Colon (tissue), 2 donors: ENCODE measurements around the gene SPEM2.

Experiments
- FAIRE-seq: peaks from 2 replicates; lab custom pipeline; 2012; peaks lifted over from hg19 to GRCh38; lab: Jason Lieb, UNC
- donor health status: control.
- donor health status: control.

SPEM2 gene

GRCh38 chr17:7421186-7421585, 4.2 kb upstream of the SPEM2 start:
- no peak for FAIRE-seq

- no peak for FAIRE-seq
Observed at GRCh38 chr17:7423679-7424078, 1.7 kb upstream of the SPEM2 start.

- FAIRE-seq, result no peak
Observed at GRCh38 chr17:7425756-7426155, 340 bp downstream of the SPEM2 start.

GRCh38 chr17:7426203-7426863, 917 bp downstream of the SPEM2 start:
- no peak for FAIRE-seq

- no peak for FAIRE-seq
Observed at GRCh38 chr17:7426896-7427489, 1.6 kb downstream of the SPEM2 start.

DNA sequence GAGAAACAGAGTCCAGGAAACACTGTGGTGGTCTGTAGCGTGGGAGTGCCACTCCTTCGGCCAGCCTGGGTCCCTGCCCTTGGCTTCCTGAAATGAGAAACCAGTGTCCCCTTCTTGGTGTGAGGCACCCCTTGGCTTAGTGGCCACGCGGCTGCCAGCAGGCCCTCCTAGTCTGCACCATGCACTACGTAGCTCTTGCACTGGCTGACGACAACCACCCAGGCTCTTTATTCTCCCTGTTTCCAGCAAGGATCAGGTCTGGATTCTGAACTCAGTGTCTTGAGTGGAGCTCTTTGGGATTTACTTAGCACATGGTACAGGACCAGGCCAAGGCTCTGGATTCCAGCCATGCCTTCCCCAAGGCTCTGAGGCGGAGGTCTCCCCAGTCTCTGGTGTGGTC, 2.1 kb downstream of the SPEM2 start:
- FAIRE-seq, result no peak

GRCh38 chr17:7428557-7428956, 3.1 kb downstream of the SPEM2 start, which contains the start of gene SPEM3:
Gene SPEM3, plus strand, starts transcription at chr17:7428857. Its CDS starts 46 bp downstream, at chr17:7428903.
- no peak for FAIRE-seq

DNA sequence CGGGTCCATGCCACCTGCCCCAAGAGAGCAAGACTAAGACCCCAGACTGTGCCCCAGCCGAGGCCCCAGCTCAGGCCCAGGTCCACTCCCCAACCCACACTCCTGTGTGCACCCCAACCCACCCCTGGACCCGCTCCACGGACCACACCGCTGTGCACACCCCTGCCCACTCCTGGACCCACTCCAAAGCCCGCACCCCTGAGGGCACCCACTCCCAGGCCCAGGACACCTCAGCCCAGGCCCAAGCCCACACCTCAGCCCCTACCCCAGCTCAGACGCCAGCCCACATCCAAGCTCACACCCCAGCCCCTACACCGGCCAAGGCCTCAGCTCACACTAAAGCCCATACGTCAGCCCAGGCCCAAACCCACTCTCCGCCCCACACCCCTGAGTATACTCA, 4.3 kb downstream of the SPEM2 start:
- FAIRE-seq, result no peak

- FAIRE-seq, result no peak
Observed at GRCh38 chr17:7431231-7431630, 5.8 kb downstream of the SPEM2 start.

DNA sequence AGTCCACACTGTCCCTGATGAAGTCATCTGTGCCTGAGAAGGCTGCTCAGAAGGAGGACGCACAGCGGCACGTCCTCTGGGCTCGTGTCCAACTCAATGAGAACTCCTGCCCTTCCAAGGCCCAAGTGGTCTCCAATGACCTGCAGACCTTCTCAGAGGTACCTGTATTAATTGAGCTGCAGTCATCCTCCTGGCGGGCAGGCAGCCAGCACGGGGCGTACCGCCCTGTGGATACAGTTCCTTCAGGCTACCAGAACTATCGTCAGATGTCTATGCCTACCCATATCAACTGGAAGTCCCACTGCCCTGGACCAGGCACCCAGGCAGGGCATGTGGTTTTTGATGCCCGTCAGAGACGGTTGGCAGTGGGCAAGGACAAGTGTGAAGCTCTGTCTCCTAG, 6.9 kb downstream of the SPEM2 start:
- FAIRE-seq, result no peak

GRCh38 chr17:7435676-7436555, 10.5 kb downstream of the SPEM2 start:
- no peak for FAIRE-seq

DNA sequence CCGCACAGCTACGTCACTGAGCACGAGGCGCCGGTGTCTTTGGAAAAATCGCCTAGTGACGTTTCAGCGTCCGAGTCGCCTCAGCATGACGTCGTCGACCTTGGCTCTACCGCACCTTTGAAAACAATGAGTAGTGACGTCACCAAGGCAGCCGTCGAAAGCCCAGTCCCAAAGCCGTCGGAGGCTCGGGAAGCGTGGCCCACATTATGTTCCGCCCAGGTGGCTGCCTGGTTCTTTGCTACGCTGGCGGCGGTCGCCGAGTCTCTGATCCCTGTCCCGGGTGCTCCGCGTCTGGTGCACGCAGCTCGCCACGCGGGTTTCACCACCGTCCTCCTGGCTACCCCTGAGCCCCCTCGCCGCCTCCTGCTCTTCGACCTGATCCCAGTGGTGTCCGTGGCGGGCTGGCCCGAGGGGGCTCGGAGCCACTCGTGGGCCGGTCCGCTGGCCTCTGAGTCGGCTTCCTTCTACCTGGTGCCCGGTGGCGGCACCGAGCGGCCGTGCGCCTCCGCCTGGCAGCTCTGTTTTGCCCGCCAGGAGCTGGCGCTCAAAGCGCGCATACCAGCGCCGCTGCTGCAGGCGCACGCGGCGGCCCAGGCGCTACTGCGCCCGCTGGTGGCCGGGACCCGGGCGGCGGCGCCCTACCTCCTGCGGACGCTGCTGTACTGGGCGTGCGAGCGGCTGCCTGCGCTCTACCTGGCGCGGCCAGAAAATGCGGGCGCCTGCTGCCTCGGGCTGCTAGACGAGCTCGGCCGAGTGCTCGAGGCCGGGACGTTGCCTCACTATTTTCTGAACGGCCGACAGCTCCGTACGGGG, 11.3 kb downstream of the SPEM2 start:
- FAIRE-seq, result no peak

DNA sequence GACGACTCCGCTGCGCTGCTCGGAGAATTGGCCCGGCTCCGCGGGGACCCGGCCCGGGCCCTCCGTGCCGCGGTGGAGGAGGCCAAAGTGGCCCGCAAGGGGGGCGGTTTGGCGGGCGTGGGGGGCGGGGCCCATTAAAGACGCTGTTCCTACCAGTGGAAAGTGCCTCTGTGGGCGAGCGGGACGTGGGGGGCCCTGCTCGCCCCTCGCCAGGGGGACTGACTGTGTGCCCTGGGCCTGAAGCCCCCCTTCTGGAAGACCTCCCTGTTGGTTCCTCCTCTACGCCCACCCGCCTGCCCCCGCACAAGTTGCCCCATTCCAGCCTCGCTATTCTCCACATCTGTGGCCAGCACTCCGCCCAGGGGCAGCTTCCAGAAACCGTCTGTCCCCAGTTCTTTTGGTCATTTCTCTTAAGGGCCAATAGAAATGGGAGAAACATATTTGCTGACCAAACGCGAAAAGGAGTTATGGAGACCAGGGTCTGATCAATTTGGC, 12.0 kb downstream of the SPEM2 start:
- FAIRE-seq, result no peak

DNA sequence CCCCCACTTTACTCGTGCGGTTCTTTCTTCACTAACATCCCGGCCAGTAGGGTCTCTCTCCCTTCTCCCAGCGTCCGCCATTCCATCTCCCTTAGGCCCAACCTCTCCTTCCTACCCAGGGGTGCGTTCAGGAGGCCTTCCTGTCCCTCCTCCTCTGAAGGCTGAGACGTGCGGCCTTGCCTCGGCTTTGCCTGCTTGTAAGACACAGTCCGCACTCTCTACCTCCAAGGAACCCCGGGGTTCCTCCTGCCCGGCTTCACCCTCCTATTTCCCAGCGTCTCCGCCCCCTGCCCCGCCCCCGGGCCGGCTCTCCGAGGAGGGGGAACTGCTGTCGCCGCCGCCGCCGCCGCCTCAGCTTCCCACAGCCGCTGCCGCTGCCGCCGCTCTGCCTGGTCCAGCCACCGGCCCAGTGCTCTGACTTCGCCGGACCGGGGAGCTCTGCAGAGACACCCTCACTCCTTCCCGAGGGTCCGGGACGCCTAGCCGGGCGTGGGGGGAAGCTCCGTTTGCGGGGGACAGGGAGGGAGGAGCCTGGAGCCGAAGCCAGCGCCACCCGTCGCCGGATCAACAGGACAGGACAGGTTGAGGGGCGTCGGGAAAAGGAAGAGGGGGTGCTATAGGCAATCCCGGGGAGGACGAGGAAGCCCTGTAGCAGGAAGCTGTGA, 12.7 kb downstream of the SPEM2 start:
- FAIRE-seq, result no peak

DNA sequence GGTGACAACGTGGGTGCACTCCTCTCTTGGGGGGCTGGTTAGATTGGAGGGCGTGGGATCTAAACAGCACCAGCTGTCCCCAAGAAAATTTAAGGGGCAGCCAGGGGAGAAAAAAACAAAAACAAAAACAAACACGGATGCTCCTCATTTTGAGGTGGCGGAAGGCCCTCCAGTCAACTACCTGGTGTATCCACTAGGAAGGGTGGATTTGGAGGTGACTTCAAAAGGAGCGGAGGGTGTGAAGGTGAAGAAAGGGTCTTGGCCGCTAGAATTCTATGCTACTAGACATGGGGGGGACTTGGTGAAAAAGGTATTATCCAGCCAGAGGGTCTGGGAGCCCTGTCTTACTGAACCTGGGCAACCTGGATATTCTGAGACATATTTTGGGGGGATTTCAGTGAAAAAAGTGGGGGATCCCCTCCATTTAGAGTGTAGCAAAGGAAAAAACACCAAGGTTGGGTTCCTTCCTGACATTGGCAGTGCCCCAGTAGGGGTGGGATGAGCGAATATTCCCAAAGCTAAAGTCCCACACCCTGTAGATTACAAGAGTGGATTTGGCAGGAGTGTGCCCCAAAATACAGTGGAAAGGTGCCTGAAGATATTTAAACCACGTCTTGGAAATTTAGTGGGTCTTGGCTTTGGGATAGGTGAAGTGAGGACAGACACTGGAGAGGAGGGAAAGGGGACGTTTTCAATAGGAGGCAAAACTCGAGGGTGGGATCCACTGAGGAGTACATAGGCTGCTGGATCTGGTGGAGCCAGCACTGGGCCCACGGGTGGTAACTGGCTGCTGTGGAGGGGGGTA, 13.4 kb downstream of the SPEM2 start:
- no peak for FAIRE-seq

GRCh38 chr17:7439462-7440112, 14.2 kb downstream of the SPEM2 start, which contains the start of gene FGF11:
Gene FGF11, plus strand, starts transcription at chr17:7439512. Its CDS starts 109 bp downstream, at chr17:7439621.
- FAIRE-seq, result no peak

- no peak for FAIRE-seq
Observed at GRCh38 chr17:7440113-7440833, 14.9 kb downstream of the SPEM2 start.

DNA sequence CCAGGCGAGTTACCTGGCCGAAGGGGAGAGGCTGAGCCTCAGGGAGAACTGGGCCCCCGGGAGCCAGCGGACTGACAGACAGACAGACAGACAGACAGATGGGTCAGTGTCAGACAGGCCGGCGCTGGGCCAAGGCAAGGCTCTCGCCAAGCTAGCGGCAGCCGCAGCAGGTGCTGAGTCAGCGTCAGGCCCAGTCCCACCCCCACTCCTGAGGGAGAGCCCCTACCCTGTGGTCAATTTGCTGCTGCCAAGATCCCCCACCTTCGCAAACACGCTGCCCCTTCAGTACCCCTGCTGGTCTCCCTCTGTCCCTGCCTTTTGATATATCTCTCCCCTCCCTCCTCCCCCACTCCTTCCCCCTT, 15.4 kb downstream of the SPEM2 start:
- FAIRE-seq, result no peak

DNA sequence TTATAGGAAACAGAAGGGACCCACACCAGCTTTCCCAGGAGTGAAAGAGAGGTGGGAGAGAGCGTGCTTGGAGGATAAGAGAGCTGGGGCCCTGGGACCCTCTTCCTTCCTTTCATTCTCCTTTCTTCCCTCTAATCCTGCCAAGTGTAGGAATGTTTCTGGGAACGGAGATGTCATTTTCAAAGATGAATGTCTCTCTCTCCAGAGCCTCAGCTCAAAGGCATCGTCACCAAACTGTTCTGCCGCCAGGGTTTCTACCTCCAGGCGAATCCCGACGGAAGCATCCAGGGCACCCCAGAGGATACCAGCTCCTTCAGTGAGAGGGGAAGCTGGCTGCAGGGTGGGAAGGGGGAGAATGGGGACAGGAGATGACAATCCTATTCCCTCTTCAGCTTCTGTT, 15.8 kb downstream of the SPEM2 start:
- no peak for FAIRE-seq
